PC-9 (cell line): ENCODE data around the gene KRTAP10-3. TPM values are rescaled to one million over a fixed set of nuclear protein-coding genes. Genes with fewer than 3 reads are reported as not detected.

ENCODE experiments used
- BruUV-seq: library from RNA; stranded (reverse); fragments of 400-500 nt; replicated peaks from 2 replicates; lab custom pipeline; 2021; lab: Mats Ljungman, UMichigan
- CTCF ChIA-PET: fragments of 300-600 bp; sonication (Branson Sonifier 250); formaldehyde crosslinking; loops from one replicate; lab custom pipeline; 2022; ENCODE audit warnings: antibody characterized with exemption; lab: Charles Lee
- POLR2A ChIA-PET: fragments of 300-600 bp; sonication (Branson Sonifier 250); formaldehyde crosslinking; loops from one replicate; lab custom pipeline; 2022; ENCODE audit warnings: antibody characterized with exemption; ENCODE audit not compliant: unreplicated experiment; lab: Charles Lee
- DNase-seq, 2 experiments: peaks; one replicate each; pipeline versions ENCODE4 v3.0.0 to v3.0.0-alpha.2; 2015 to 2022; ENCODE audit warnings: mixed read lengths in 1 of 2
- H2AFZ ChIP-seq: fragments of 200-600 bp; sonication (generic); 2 replicates; pipeline ENCODE4 v1.8.1; 2017; ENCODE audit warnings: antibody characterized with exemption
- H3F3A ChIP-seq: fragments of 200-600 bp; sonication (generic); 2 replicates; pipeline ENCODE4 v1.8.1; 2017; ENCODE audit warnings: antibody characterized with exemption, mild to moderate bottlenecking, low read depth; ENCODE audit not compliant: insufficient read depth
- H3K27ac ChIP-seq: fragments of 200-600 bp; sonication (generic); 2 replicates; pipeline ENCODE4 v1.6.1; 2016; ENCODE audit warnings: mixed run types
- H3K27me3 ChIP-seq: fragments of 200-600 bp; sonication (generic); 2 replicates; pipeline ENCODE4 v1.6.1; 2016; ENCODE audit warnings: low read depth, mixed run types; ENCODE audit not compliant: insufficient read depth
- H3K36me3 ChIP-seq: fragments of 200-600 bp; sonication (generic); 2 replicates; pipeline ENCODE4 v1.6.1; 2016; ENCODE audit warnings: low read depth, mixed run types
- H3K4me1 ChIP-seq: fragments of 200-600 bp; sonication (generic); replicated peaks from 2 replicates; pipeline ENCODE4 v1.6.1; 2016; ENCODE audit warnings: mixed run types; ENCODE audit not compliant: insufficient read depth
- H3K4me2 ChIP-seq: fragments of 200-600 bp; sonication (generic); 2 replicates; pipeline ENCODE4 v1.6.1; 2017; ENCODE audit warnings: mixed run types
- H3K4me3 ChIP-seq: fragments of 200-600 bp; sonication (generic); 2 replicates; pipeline ENCODE4 v1.6.1; 2016; ENCODE audit warnings: mixed run types
- H3K79me2 ChIP-seq: fragments of 200-600 bp; sonication (generic); 2 replicates; pipeline ENCODE4 v1.6.1; 2017; ENCODE audit warnings: low read depth, mixed run types
- H3K9me2 ChIP-seq: fragments of 200-600 bp; sonication (generic); 2 replicates; pipeline ENCODE4 v1.8.1; 2017; ENCODE audit warnings: mild to moderate bottlenecking; ENCODE audit not compliant: insufficient read depth
- H3K9me3 ChIP-seq: fragments of 200-600 bp; sonication (generic); 2 replicates; pipeline ENCODE4 v1.8.1; 2016; ENCODE audit warnings: low read depth; ENCODE audit not compliant: insufficient read depth
- H4K20me1 ChIP-seq: fragments of 200-600 bp; sonication (generic); 2 replicates; pipeline ENCODE4 v1.8.1; 2017; ENCODE audit not compliant: insufficient read depth
- EZH2 ChIP-seq: fragments of 200-600 bp; sonication (generic); IDR thresholded peaks from 2 replicates; pipeline ENCODE4 v1.8.0; 2017; ENCODE audit warnings: antibody characterized with exemption, low read depth
- intact Hi-C: fragments of 100-400 bp; cut with micrococcal nuclease; formaldehyde crosslinking; loops from one replicate; pipeline ENCODE4 v1.10.0; 2022; ENCODE audit not compliant: unreplicated experiment
- total RNA-seq: library from RNA; stranded (reverse); gene quantifications from 2 replicates; pipeline ENCODE4 v1.2.3, GENCODE V29; 2021
- TF ChIP-seq, protein P1 (sequence below): fragments of 200-600 bp; sonication (generic); conservative IDR thresholded peaks from 2 replicates; pipeline ENCODE4 v1.6.1; 2017; ENCODE audit warnings: mixed run types, antibody characterized with exemption, mild to moderate bottlenecking, moderate library complexity

The KRTAP10-3 gene
- total RNA-seq, 1 experiment from 2014 or later = not detected

DNA sequence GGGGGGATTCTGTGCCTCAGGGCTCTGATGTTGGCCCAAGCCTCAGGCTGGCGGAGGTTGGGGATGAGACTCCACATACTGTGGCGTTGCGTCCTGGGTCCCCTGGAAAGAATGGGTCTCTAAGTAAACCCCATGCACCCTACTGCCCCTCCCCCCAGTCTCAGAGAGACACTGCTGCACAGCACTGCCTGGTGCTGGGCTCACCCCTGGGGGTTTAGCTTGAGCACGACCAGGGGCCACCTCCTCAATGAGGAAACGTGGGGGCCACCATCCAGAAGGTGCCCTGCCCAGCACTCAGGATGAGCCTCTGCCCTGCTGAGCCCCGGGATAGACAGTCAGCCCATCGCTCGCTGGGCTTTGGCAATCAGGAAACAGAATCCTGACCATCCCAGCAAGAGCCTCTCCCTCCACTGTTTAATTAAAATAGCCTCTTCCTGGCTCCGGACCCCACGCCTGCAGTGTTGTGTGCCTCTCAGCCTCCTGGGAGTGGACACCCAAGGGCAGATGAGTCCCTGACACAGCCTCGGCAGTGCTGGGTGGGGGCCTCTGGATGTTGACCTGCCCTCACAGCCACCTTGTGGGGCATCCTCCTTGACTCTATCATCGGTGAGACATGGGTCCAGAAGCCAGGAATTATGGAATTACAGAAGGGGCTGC, 11.4 kb upstream of the KRTAP10-3 start:
- Histone ChIP-seq H3K36me3 (no peaks in the 10 kb centered on the region), H4K20me1 (no peaks in the 10 kb centered on the region), H3K9me2 (no peaks in the 10 kb centered on the region), H3K9me3 (no peaks in the 10 kb centered on the region), H3K27ac (no peak overlapping the region), H3K4me3 (no peak overlapping the region), H3K4me2 (no peak overlapping the region), H3K4me1 (no peaks in the 10 kb centered on the region), H2AFZ (no peak overlapping the region), H3K79me2 (no peaks in the 10 kb centered on the region), H3K27me3 (peaks cover 59% of the 10 kb centered on the region), H3F3A (no peaks in the 10 kb centered on the region)
- intact Hi-C loops = no loop called here
- ChIA-PET CTCF (no interaction called here), POLR2A (no interaction called here)
- no TSS peak for BruUV-seq
- DNase-seq = no peak
- TF ChIP-seq, protein P1, sequence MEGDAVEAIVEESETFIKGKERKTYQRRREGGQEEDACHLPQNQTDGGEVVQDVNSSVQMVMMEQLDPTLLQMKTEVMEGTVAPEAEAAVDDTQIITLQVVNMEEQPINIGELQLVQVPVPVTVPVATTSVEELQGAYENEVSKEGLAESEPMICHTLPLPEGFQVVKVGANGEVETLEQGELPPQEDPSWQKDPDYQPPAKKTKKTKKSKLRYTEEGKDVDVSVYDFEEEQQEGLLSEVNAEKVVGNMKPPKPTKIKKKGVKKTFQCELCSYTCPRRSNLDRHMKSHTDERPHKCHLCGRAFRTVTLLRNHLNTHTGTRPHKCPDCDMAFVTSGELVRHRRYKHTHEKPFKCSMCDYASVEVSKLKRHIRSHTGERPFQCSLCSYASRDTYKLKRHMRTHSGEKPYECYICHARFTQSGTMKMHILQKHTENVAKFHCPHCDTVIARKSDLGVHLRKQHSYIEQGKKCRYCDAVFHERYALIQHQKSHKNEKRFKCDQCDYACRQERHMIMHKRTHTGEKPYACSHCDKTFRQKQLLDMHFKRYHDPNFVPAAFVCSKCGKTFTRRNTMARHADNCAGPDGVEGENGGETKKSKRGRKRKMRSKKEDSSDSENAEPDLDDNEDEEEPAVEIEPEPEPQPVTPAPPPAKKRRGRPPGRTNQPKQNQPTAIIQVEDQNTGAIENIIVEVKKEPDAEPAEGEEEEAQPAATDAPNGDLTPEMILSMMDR = no peak
- TF ChIP-seq EZH2 = no peak

DNA sequence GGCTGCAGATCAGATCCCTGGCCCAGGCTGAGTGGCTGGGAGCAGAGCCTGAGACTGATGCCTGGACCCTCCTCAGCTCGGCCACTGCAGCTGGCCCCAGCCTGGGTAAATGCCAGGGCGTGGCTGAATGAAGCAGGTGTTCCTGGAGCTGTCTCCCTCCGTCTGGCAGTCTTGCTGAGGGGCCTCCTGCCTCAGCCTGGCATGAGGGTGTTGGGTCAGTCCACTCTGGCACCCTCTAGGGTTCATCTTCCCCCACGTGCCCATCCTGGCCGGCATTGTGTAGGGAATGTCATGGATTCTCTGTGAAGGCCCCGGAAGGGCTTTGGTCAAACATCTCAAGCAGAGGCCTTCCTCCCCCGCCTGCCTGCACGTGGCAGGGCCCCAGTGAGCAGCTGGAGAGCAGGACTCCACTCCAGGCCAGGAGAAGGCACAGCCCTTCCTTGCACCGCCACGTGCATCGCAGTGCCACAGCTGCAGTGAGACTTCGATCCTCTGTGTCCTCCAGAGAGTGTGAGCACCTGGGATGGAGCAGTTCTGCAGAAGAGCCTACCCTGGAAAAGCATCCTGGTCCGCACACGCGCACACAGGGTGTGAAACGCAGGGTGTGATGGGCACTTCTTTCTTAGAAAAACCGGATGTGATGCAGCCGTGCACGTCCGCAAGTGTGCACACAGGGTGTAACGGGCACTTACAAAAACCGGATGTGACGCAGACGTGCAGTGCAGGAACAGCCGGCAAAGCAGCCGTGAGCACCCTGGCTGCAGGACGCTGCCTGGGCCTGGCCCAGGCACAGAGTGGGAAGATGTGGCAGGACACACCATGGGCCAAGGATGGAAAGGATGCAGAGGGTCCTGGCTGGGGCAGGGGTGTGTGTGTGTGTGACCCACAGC, 10.3 kb upstream of the KRTAP10-3 start:
- Histone ChIP-seq H3K9me2 (no peaks in the 10 kb centered on the region), H3K27me3 (peaks cover 62% of the 10 kb centered on the region), H3F3A (no peaks in the 10 kb centered on the region), H3K4me1 (no peaks in the 10 kb centered on the region), H3K79me2 (no peaks in the 10 kb centered on the region), H3K27ac (no peak overlapping the region), H2AFZ (no peak overlapping the region), H3K9me3 (no peaks in the 10 kb centered on the region), H3K4me3 (no peak overlapping the region), H3K36me3 (no peaks in the 10 kb centered on the region), H4K20me1 (no peaks in the 10 kb centered on the region), H3K4me2 (no peak overlapping the region)
- intact Hi-C loops = no loop called here
- TF ChIP-seq, protein P1 = no peak
- no peak for TF ChIP-seq EZH2
- ChIA-PET POLR2A (no interaction called here), CTCF (no interaction called here)
- no peak for DNase-seq
- no TSS peak for BruUV-seq

DNA sequence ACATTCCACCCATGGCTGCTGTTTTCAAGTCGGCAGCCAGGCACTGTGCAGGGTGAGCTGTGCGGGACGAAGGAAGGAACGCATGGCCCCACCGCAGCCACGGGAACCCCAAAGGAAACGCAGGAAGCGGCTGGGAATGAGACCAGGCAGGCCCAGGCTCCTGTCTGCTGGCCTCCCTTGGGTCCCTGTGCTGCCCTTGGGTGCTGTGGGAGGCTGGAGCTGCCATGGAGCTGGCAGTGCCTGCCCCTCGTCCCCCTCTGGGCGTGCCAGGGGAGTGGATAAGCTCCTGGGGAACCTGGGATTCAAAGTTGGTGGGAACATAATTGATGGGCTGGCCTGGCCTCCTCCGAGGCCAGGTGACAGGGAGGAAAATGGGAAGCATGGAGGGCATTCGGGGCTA, 9.7 kb upstream of the KRTAP10-3 start:
- POLR2A ChIA-PET = no interaction called here
- Histone ChIP-seq H3K4me3 (no peak overlapping the region), H3K9me2 (no peaks in the 10 kb centered on the region), H4K20me1 (no peaks in the 10 kb centered on the region), H3F3A (no peaks in the 10 kb centered on the region), H2AFZ (no peak overlapping the region), H3K79me2 (no peaks in the 10 kb centered on the region), H3K9me3 (no peaks in the 10 kb centered on the region), H3K4me1 (no peaks in the 10 kb centered on the region), H3K27ac (no peak overlapping the region), H3K27me3 (peaks cover 64% of the 10 kb centered on the region), H3K36me3 (no peaks in the 10 kb centered on the region), H3K4me2 (no peak overlapping the region)
- DNase-seq = no peak
- intact Hi-C loops = no loop called here
- TF ChIP-seq, protein P1 = no peak
- TF ChIP-seq EZH2 = no peak
- CTCF ChIA-PET = no interaction called here
- no TSS peak for BruUV-seq
